Astrocyte of the cerebellum (primary cell): ENCODE measurements around the gene GHDC.

Source experiments
- DNase-seq: peaks from one replicate; pipeline ENCODE4 v3.0.0-alpha.2; 2011; ENCODE audit warnings: low read depth
- H3K4me3 ChIP-seq: 2 replicates; pipeline ENCODE4 v1.5.1; 2011; ENCODE audit warnings: mild to moderate bottlenecking, low read depth, low read length, moderate library complexity
- CTCF ChIP-seq: IDR thresholded peaks from 2 replicates; pipeline ENCODE4 v1.5.1; 2012; ENCODE audit warnings: low read length, low read depth, moderate library complexity, mild to moderate bottlenecking; ENCODE audit errors: missing control alignments
- in situ Hi-C: cut with HindIII; loops from 2 replicates; pipeline ENCODE4 v1.10.0; 2017; ENCODE audit warnings: low sequenced_read_pairs

GHDC gene

GRCh38 chr17:42178817-42179216 is 15.5 kb downstream of the GHDC start:
- no peak overlapping the region for H3K4me3 ChIP-seq
- in situ Hi-C loops: no loop called here
- TF ChIP-seq CTCF: no peak

DNA sequence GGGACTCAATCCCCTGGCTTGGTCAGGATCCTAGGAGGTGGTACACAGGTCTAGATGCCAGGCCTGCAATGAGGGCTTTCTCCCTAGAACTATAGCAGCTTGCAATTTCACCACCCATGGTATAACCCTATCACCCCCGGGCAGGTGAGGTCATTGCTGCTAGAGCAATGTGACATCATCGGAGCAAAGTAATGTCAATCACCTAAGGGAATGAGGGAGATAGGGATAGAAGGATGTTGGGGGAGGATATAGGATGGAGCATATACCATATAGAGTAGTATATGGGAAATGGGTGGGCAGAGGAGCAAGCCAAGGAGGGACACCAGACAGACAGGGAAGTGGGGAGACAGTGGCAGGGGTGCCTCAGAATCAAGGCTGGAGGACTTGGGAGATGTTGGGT is 16.6 kb downstream of the GHDC start:
- in situ Hi-C loops: no loop called here
- no peak overlapping the region for H3K4me3 ChIP-seq
- no peak for DNase-seq
- TF ChIP-seq CTCF: no peak

More at GRCh38 chr17:42178817-42179216, 15.5 kb downstream of the GHDC start:
- DNase-seq: no peak

GRCh38 chr17:42174126-42174783 is 20.0 kb downstream of the GHDC start:
- in situ Hi-C loops: no loop called here
- no peak overlapping the region for H3K4me3 ChIP-seq
- no peak for DNase-seq
- TF ChIP-seq CTCF: no peak

DNA sequence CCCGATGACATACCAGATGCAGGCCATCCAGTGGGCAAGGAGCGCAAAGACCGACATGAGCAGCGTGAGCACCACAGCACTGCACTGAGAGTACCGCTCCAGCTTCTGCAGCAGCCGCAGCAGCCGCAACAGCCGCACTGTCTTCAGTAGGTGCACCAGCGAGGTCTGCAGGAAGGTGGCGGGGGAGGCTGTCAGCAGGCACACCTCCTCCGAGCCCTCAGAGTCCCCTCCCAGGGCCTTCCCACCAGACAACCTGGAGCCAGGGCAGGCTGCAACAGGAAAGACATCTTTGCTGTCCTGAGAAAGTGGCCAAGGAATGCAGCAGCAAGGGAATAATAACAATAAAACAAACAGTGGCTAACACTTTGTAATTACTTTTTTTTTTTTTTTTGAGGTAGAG is 22.5 kb downstream of the GHDC start:
- no peak for TF ChIP-seq CTCF
- in situ Hi-C loops: no loop called here
- DNase-seq: no peak
- H3K4me3 ChIP-seq: no peak overlapping the region

GRCh38 chr17:42169351-42169750 is 24.9 kb downstream of the GHDC start:
- in situ Hi-C loops: no loop called here
- no peak overlapping the region for H3K4me3 ChIP-seq
- DNase-seq: no peak
- no peak for TF ChIP-seq CTCF

- H3K4me3 ChIP-seq: no peak overlapping the region
- DNase-seq: no peak
- in situ Hi-C loops: no loop called here
- TF ChIP-seq CTCF: no peak
These were observed 26.5 kb downstream of the GHDC start for GRCh38 chr17:42167807-42168206.
